Keratinocyte (primary cell): ENCODE data around the gene ME1.

Experiments used
- EZH2 ChIP-seq: IDR thresholded peaks from one replicate; pipeline ENCODE4 v1.6.1; 2012; ENCODE audit warnings: inconsistent platforms, mild to moderate bottlenecking, low read length, moderate library complexity
- TF ChIP-seq, protein P1 (sequence below), 3 experiments: IDR thresholded peaks in 1 of 3; conservative IDR thresholded peaks in 1 of 3; optimal IDR thresholded peaks in 1 of 3; 2 replicates in 2 of 3; 3 replicates in 1 of 3; pipeline versions ENCODE3 to v1.5.1; 2011; ENCODE audit warnings: low read length in 3 of 3, mild to moderate bottlenecking in 3 of 3, moderate library complexity in 2 of 3, control low read depth in 1 of 3, inconsistent platforms in 1 of 3; ENCODE audit not compliant: insufficient read depth in 2 of 3; ENCODE audit errors: extremely low read depth in 1 of 3

DNA sequence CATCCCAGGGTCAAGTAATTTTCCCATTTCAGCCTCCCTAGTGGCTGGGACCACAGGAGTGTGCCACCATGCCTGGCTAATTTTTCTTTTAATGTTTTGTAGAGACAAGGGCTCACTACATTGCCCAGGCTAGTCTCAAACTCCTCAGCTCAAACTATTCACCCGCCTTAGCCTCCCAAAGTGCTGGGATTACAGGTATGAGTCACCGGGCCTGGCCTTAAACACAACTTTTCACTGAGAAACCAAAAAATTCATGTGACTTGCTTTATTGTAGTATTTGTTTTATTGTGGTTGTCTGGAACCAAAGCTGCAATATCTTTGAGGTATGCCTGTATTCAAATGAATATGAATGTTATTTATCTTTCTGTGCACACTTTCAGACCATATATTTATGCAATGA is 165.5 kb downstream of the ME1 start:
- TF ChIP-seq, protein P1, sequence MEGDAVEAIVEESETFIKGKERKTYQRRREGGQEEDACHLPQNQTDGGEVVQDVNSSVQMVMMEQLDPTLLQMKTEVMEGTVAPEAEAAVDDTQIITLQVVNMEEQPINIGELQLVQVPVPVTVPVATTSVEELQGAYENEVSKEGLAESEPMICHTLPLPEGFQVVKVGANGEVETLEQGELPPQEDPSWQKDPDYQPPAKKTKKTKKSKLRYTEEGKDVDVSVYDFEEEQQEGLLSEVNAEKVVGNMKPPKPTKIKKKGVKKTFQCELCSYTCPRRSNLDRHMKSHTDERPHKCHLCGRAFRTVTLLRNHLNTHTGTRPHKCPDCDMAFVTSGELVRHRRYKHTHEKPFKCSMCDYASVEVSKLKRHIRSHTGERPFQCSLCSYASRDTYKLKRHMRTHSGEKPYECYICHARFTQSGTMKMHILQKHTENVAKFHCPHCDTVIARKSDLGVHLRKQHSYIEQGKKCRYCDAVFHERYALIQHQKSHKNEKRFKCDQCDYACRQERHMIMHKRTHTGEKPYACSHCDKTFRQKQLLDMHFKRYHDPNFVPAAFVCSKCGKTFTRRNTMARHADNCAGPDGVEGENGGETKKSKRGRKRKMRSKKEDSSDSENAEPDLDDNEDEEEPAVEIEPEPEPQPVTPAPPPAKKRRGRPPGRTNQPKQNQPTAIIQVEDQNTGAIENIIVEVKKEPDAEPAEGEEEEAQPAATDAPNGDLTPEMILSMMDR (optimal IDR thresholded peaks at IDR 0.05 in 1 of 3, IDR thresholded peaks at IDR 0.05 in 1 of 3, conservative IDR thresholded peaks at IDR 0.05 in 1 of 3; ENCODE audit: extremely low read depth in 1 of 3, insufficient read depth in 2 of 3, low read length in 3 of 3) = no peak
- no peak for TF ChIP-seq EZH2
